NB4 (cell line): ENCODE results near the gene PSMD4.

Experiments
- DNase-seq: peaks from one replicate; pipeline ENCODE4 v3.0.0; 2010; ENCODE audit warnings: low read depth
- H3K4me3 ChIP-seq: one replicate; pipeline ENCODE4 v1.5.1; 2011; ENCODE audit warnings: mild to moderate bottlenecking, low read depth, low read length, moderate library complexity
- CTCF ChIP-seq: IDR thresholded peaks from one replicate; pipeline ENCODE4 v1.5.1; 2012; ENCODE audit warnings: low read depth, low read length
- MAX ChIP-seq: IDR thresholded peaks from 2 replicates; pipeline ENCODE4 v1.6.1; 2011; ENCODE audit warnings: low read depth, low read length
- MYC ChIP-seq: IDR thresholded peaks from 2 replicates; pipeline ENCODE4 v1.6.1; 2011; ENCODE audit warnings: low read depth, low read length
- POLR2A ChIP-seq: IDR thresholded peaks from 2 replicates; pipeline ENCODE4 v1.6.1; 2011; ENCODE audit warnings: mild to moderate bottlenecking; ENCODE audit not compliant: insufficient read length; ENCODE audit errors: extremely low read depth

PSMD4 gene

GRCh38 chr1:151246786-151247185 is 7.7 kb upstream of the PSMD4 start:
- TF ChIP-seq CTCF (no peak), POLR2A (no peak)
- DNase-seq, result no peak
- H3K4me3 ChIP-seq, result no peak overlapping the region

- H3K4me3 ChIP-seq, result no peak overlapping the region
- DNase-seq, result peak; percentile 84
- TF ChIP-seq CTCF, result peak; percentile 84
- TF ChIP-seq MAX, result no peak
- TF ChIP-seq MYC, result no peak
Observed at GRCh38 chr1:151251656-151252470, 2.7 kb upstream of the PSMD4 start.

GRCh38 chr1:151255381-151255780 is 847 bp downstream of the PSMD4 start:
- H3K4me3 ChIP-seq, result peak overlapping the region; percentile 87
- TF ChIP-seq CTCF, result no peak
- no peak for TF ChIP-seq MYC
- no peak for TF ChIP-seq POLR2A
- no peak for TF ChIP-seq MAX
- DNase-seq, result no peak

GRCh38 chr1:151259351-151259750 is 4.8 kb downstream of the PSMD4 start:
- TF ChIP-seq MAX (no peak), CTCF (no peak), POLR2A (no peak), MYC (no peak)
- no peak for DNase-seq
- no peak overlapping the region for H3K4me3 ChIP-seq

GRCh38 chr1:151265446-151266236 is 11.1 kb downstream of the PSMD4 start:
- DNase-seq, result no peak
- H3K4me3 ChIP-seq, result no peak overlapping the region
- TF ChIP-seq MYC (no peak), POLR2A (no peak), CTCF (no peak), MAX (no peak)
